HG02973 (cell line): Measurements from ENCODE around the gene IRS2.
"Not testable (repeated sequence)": the region's sequence is repeated elsewhere in the genome, so short reads cannot be mapped to it uniquely, and the experiment has no call there.

Source experiments
- ATAC-seq: cut with Tn5 transposase; IDR thresholded peaks from one replicate; pipeline ENCODE4 v1.9.1; 2021; ENCODE audit warnings: moderate library complexity; ENCODE audit not compliant: unreplicated experiment

IRS2 gene, protein sequence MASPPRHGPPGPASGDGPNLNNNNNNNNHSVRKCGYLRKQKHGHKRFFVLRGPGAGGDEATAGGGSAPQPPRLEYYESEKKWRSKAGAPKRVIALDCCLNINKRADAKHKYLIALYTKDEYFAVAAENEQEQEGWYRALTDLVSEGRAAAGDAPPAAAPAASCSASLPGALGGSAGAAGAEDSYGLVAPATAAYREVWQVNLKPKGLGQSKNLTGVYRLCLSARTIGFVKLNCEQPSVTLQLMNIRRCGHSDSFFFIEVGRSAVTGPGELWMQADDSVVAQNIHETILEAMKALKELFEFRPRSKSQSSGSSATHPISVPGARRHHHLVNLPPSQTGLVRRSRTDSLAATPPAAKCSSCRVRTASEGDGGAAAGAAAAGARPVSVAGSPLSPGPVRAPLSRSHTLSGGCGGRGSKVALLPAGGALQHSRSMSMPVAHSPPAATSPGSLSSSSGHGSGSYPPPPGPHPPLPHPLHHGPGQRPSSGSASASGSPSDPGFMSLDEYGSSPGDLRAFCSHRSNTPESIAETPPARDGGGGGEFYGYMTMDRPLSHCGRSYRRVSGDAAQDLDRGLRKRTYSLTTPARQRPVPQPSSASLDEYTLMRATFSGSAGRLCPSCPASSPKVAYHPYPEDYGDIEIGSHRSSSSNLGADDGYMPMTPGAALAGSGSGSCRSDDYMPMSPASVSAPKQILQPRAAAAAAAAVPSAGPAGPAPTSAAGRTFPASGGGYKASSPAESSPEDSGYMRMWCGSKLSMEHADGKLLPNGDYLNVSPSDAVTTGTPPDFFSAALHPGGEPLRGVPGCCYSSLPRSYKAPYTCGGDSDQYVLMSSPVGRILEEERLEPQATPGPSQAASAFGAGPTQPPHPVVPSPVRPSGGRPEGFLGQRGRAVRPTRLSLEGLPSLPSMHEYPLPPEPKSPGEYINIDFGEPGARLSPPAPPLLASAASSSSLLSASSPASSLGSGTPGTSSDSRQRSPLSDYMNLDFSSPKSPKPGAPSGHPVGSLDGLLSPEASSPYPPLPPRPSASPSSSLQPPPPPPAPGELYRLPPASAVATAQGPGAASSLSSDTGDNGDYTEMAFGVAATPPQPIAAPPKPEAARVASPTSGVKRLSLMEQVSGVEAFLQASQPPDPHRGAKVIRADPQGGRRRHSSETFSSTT (N-terminal part only)

DNA sequence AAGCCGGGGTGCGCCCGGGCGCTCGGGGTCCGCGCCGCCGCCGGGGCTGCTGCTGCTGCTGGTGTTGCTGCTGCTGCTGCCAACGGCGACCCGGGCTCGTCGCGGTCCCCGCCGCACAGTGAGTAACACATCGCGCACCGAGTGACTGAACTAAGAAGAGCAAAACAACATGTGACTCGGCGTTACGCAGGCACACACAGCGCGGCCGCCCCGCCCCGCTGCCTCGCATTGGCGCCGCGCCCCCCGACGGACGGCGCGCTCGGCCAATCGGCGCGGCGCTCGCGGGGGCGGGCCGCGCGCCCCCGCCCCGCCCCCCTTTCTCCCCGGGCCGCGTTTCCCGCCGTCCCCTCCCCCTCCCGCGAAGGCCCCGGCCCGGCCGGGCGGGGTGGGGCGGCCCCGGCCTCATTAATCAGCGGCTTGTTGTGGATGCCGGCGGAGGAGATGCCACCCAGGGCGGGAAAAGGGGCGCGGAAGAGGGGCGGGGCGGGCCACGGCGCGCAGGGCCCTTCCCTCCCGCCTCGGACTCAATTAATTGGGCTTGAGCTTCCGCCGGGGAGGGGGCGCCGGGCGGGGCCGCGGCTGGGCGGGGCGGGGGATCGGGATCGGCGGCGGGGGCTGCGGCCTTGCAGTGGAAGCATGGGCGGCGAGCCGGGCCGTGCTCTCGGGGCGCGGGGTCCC is at the start of gene IRS2:
IRS2 (minus strand) TSS at position 127 of the 678 bp plus-strand sequence. CDS start 530 bp downstream, outside the sequence.
- ATAC-seq = peak; percentile 98

DNA sequence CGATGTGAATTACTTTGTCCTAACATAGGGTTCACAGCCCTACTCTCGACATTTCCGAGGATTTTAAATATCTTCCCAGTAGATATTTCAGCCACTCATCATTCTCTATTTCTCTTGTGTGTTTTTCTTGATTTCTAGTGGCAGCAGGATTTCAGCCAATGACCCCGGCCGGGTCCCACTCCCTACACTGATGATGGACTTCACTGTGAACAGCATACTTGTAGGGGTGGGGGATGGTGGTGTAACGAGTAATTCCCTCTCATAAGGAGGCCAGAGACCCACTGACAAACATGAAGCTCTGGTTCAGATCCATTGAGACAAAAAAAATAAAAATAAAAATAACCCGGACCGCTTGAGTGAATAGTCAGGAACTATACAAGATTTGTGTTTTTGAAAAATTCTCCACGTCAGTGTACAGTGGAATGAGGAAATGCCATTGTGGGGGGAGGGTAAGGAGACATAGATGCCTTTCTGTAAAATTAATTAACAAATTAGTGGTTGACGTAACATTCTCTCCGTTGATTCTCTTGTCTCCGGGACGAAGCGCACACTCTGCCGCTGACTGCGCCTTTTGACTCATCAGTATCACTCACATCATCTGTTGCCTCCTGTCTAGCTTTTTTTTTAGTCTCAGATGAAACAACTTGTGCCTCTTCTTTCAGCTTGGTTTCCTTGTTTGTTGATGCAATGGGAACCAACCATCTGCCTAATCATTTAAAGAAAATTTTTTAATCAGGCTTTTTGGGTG is 48.8 kb upstream of the IRS2 start:
- ATAC-seq = no peak

DNA sequence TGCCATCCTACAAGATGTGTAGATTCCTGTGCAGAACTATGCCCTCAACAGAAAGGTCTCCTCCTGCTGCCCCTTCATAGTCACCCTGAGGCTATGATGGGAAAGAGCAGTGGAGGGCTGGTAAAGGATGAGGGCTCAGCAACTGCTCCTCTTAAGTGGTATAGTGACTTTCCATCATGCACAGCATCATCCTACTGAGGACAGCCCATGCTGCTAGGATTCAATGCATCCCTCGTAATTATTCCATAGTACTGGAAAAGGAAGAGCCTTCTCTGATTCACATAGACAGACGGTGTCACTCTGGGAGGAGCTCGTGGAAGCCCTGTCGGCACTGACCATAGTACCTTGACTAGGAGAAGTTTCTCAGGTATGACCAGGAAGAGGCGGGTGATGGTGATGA is 47.6 kb upstream of the IRS2 start:
- ATAC-seq = no peak

DNA sequence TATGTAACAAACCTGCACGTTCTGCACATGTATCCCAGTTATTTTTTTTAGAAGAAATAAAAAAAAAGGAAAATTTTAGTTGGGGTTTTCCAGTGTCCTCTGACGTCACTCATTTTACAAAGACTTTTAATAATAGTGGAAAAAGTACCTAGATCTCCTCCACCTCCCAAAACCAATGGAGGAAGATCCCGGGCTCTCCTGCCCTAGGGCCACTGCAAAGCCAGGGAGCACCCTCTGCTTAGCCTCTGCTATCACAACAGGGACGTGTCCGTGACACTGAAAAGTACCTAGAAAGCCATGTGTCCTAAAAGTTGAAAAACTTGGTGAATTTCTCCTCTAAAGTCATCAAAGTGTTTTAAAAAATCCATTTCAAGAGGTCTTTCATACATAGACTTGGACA is 46.7 kb upstream of the IRS2 start:
- no peak for ATAC-seq

DNA sequence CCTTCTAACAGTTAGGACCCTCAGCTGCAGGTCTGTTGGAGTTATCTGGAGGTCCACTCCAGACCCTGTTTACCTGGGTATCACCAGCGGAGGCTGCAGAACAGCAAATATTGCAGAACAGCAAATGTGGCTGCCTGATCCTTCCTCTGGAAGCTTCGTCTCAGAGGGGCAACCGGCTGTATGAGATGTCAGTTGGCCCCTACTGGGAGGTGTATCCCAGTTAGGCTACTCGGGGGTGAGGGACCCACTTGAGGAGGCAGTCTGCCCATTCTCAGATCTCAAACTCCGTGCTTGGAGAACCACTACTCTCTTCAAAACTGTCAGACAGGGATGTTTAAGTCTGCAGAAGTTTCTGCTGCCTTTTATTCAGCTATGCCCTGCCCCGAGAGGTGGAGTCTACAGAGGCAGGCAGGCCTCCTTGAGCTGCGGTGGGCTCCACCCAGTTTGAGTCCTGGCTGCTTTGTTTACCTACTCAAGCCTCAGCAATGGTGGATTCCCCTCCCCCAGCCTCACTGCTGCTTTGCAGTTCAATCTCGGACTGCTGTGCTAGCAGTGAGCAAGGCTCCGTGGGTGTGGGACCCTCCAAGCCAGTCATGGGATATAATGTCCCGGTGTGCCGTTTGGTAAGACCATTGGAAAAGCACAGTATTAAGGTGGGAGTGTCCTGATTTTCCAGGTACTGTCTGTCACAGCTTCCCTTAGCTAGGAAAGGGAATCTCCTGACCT is 42.4 kb upstream of the IRS2 start:
- ATAC-seq = not testable (repeated sequence)

DNA sequence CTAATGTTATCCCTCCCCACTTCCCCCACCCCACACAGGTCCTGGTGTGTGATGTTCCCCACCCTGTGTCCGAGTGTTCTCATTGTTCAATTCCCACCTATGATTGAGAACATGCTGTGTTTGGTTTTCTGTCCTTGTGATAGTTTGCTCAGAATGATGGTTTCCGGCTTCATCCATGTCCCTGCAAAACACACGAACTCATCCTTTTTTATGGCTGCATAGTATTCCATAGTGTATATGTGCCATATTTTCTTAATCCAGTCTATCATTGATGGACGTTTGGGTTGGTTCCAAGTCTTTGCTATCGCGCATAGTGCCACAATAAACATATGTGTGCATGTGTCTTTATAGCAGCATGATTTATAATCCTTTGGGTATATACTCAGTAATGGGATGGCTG is 36.8 kb upstream of the IRS2 start:
- not testable (repeated sequence) for ATAC-seq

DNA sequence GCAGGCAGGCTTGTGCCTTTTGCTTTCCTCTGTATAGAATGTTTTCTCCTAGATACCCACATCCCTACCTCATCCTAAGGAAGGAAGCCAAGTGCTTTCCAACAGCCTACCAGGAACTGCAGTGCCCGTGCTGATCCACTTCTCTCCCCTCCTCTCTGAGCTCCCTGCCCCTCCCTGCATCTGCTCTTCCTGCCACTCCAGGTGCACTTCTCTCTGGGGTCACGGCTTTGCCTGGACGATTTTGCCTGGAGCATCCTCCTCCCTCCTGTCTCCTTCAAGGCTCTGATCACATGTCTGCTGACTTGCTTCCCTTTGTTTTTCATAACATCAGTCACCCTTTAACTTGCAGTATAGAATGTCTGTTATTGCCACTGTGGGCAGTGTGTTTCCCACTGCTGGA is 34.7 kb upstream of the IRS2 start:
- ATAC-seq = no peak

DNA sequence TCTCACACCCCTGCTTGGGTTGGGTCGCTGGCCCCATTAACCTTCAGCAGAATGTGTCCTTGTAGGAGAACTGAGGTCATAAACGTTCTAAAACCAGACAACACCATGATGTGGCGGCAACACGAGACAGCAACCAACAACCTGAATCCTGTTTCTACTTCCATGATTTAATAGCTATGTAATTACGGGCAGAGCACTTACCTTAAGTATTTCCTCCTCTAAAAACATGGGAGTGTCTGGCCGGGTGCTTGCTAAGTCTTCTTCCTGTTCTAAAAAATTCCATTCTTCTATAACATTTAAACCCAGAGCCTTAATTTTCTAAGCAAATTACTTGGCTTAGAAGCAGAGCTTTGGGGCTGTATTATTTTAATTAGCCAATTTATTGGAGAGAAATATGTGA is 33.5 kb upstream of the IRS2 start:
- ATAC-seq = no peak

DNA sequence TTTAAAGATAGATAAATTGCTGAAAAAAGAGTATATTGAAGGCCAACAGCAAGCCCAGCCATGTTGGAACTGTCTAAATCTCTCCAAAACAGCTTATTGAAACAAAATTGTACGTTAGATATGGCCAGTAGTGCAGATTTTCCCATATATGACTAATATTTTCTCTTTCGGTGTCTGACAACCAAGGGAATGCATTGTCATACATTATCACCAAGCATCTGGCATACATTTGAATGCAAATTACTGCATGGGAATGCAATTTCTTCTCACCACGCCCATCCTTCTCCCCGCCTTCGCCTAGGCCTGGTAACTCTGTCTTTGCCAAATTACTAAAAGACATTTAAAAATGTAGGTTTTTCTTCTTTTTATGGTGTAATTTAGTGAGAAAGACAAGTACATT is 32.5 kb upstream of the IRS2 start:
- no peak for ATAC-seq

DNA sequence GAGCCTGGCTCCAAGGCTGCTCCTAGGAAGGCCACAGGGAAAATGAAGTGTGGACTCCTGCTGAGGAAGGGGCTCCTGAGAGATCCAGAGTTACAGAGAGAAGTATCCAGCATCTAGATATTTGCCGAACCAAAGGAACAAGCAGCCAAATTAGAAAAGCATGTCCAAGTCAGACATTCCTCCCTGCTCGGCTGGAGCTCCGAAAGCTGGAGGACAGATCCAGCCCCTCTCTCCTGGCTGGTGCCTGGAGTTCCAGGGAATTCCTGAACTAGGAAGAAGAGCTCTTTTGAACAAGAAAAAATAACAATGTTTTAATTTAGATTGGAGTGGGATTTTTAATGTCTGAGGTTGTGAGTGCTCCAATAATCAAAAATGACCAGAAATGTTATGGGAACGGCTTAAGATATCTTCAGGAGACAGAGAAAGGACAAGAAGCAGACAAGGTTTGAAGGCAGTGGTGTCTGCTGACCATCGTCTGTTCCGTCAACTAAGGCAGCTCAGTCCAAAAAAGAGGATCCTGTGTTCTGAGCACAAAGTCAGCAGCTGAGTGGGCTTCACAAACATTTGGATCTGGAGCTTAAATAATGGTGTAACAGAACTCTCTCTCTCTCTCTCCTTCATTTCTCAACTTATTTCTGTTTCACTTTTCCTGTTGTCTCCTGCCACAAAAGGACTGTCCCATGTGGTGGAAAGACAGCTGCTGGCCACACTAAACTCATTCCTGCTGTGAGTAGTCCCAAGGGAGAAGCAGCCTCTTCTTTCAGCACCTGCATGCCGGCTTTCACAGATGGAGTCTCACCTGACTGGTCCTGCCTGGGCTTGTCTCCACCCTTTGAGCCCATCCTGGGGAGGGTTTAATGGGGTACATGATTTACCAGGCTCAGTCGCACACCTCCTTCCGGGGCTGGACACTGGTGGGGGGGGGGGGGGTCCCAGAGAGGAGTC is 31.5 kb upstream of the IRS2 start:
- no peak for ATAC-seq

DNA sequence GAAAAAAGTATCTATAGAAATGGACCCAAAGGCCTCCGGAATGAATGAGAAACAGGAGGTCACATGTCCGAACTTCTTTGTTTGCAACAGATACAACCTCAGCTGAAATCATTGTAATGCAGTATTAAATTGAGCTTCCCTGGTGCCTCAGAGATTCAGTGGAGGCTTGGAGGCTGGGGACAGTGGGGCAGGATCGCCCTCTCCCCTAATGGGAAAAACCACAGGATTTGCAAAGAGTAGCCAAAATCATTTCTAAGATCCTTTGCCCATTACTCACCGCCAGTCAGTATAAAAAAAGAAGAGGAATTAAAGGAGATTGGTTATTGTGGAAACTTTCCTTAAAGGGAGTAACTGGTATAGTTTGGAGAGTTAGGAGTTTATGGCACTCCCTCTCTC is 30.4 kb upstream of the IRS2 start:
- no peak for ATAC-seq

DNA sequence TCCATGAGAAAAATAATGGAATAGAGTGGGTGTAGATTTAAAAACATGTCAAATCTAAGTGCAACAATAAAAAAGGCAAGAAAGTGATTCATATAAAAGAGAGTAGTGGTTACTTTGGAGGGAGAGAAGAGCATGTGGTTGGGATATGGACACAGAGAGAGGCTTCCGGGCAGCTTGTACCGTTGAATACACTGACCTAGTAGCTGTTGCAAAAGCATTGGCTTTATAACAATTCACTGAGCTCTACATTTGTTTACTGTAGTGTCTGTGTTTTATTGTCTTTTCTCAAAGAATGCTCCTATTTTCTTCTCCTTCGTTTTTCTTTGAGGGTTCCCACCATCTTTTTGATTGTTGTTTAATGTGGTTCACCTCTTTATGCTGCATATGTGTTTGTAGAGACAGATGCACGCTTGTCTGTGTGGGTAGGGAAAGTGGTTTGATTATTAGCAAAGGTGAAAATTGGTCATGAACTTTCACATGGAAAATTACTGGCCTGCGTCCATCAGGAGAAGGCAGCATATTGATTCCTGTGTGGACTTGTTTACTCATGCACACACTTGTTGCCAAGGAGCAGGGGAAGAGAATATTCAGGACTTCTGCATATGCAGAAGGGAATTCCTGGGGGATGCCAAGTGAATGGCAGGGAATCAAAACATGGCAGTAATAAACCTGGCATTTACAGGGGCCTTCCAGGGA is 29.9 kb upstream of the IRS2 start:
- ATAC-seq = no peak

DNA sequence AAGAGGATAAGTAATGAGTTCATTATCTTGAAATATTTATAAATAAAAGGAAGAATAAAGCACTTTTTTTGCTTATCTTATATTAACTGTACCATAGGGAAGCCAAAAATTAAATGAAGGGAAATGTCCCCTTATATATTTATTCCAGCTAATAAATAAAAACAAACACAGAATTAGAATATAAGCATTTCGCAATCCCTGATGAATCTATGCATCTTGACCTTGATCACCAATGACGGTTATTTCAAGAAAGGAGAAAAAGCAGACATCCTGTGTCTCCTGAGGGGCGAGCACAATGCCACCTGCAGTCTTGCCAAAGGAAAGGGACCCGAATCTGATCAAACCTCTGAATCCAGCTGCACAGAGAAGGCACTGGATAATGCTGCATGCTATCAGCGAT is 29.3 kb upstream of the IRS2 start:
- ATAC-seq = no peak

DNA sequence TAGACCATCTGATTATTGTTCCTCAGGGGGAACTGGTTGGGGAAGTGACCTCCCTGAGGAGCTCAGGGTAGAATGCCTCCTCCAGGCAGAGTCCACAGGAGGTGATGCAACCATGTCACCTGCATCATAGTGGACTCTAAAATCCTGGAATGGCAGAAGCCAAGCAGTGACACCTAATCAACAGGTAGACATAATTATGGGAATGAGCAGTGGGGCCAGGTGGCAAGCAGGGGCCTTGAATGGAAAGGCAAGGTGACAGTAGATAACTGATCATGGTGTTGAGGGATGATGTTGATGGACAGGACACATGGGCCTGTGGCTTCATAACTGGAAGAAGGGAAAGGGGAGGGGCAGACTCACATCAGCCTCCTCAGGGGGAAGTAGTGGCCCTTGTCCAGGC is 27.3 kb upstream of the IRS2 start:
- ATAC-seq = no peak

DNA sequence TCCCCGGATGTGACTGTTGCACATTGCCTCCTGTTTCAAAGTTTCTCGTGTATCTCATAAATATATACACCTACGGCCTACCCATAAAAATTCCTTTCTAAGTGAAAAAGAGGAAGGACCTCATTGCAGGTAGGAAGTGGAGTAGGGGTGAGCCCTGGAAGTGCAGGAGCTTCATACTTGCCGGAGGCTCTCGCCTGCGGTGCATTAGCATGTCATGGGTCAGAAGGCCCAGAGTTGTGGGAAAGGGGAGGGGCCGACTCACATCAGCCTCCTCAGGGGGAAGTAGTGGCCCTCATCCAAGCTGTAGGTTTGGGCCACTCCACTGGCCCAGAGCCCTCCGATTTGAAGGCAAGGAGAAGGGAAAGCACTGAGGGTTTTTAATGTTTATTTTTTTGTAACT is 26.0 kb upstream of the IRS2 start:
- no peak for ATAC-seq

DNA sequence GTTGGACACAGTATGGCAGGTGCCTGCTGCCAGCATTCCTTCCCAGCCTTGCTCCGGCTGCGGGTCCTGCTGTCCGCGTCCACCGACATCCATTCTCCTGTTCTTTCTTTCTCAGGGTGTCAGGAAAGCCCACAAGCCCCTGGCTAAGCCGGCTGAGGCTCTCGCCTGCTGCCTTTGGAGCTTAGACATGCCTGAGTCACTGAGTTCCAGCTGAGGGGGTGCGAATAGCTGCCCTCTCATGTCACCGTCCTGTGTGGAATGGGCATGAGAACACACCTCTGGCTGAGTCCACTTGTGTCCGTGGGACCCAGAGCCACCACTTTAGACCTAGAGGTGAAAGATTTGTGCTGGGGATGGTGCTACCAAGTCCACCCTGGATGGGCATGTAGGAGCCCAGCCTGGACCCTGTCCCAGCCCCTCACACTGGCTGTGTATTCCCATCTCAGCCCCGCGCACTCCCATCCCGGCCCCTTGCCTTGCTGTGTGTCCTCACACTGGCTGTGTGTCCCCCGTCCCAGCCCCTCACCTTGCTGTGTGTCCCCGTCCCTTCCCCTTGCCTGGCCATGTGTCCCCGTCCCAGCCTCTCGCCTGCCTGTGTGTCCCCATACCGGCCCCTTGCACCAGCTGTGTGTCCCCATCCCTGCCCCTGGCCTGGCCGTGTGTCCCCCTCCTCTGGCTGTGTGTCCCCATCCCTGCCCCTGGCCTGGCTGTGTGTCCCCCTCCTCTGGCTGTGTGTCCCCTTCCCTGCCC is 24.6 kb upstream of the IRS2 start:
- ATAC-seq = no peak
